Type B pancreatic cell (in vitro differentiated cells): ENCODE data around the gene DNAH9. TPM values are rescaled to one million over a fixed set of nuclear protein-coding genes. Genes with fewer than 3 reads are reported as not detected.

Experiments used
- DNase-seq: peaks from one replicate; pipeline ENCODE4 v3.0.0; 2021; ENCODE audit warnings: mixed read lengths; ENCODE audit not compliant: unreplicated experiment; ENCODE audit errors: extremely low spot score
- H3K27ac Mint-ChIP-seq: 2 replicates; pipeline ENCODE4 v1.8.0; 2021; ENCODE audit warnings: mild to moderate bottlenecking, mixed read lengths
- H3K27me3 Mint-ChIP-seq: 2 replicates; pipeline ENCODE4 v1.8.0; 2021; ENCODE audit warnings: mixed read lengths
- H3K36me3 Mint-ChIP-seq: 2 replicates; pipeline ENCODE4 v1.8.0; 2021; ENCODE audit warnings: mixed read lengths
- H3K4me1 Mint-ChIP-seq: one replicate; pipeline ENCODE4 v1.8.0; 2021; ENCODE audit warnings: mixed read lengths; ENCODE audit not compliant: unreplicated experiment
- H3K4me3 Mint-ChIP-seq: 2 replicates; pipeline ENCODE4 v1.8.0; 2021; ENCODE audit warnings: mild to moderate bottlenecking, mixed read lengths
- H3K9me3 Mint-ChIP-seq: 2 replicates; pipeline ENCODE4 v1.8.0; 2021; ENCODE audit warnings: mixed read lengths
- CTCF ChIP-seq: fragments of 200-600 bp; sonication (generic); conservative IDR thresholded peaks from 2 replicates; pipeline ENCODE4 v1.5.0; 2021; ENCODE audit warnings: antibody characterized with exemption, mild to moderate bottlenecking
- long read RNA-seq: library from polyadenylated mRNA; unstranded; transcript quantifications from one replicate; pipeline ENCODE4 v2.0.0, GENCODE V29; 2020
- total RNA-seq: library from RNA; stranded (reverse); gene quantifications from 2 replicates; pipeline ENCODE4 v1.2.1, GENCODE V29; 2021; ENCODE audit warnings: low replicate concordance

The DNAH9 gene
- 0.31 and 6.2 TPM in 2 replicates for total RNA-seq
- long read RNA-seq, partial matches to known transcripts = 0 of 1 reads
- long read RNA-seq, other reads (novel, unspliced or antisense) = 1 of 1 reads

GRCh38 chr17:11598274-11599221 lies at the start of gene DNAH9:
Gene DNAH9, plus strand, starts transcription at chr17:11598470. Its CDS starts 29 bp downstream, at chr17:11598499.
- H3K9me3 Mint-ChIP-seq = no peaks in the 10 kb centered on the region
- H3K36me3 Mint-ChIP-seq = no peaks in the 10 kb centered on the region
- peak; percentile 93 for DNase-seq
- no peak for TF ChIP-seq CTCF
- peaks cover 9% of the 10 kb centered on the region for H3K4me1 Mint-ChIP-seq
- H3K27ac Mint-ChIP-seq = peak within 1 kb of the TSS; percentile 68
- peaks cover 35% of the 10 kb centered on the region for H3K27me3 Mint-ChIP-seq
- H3K4me3 Mint-ChIP-seq = peak within 1 kb of the TSS; percentile 86

- Mint-ChIP-seq H3K9me3 (no peaks in the 10 kb centered on the region), H3K27me3 (peaks cover 23% of the 10 kb centered on the region), H3K4me1 (no peaks in the 10 kb centered on the region), H3K27ac (no peak overlapping the region), H3K4me3 (no peak overlapping the region), H3K36me3 (no peaks in the 10 kb centered on the region)
- TF ChIP-seq CTCF = no peak
- no peak for DNase-seq
Observed at GRCh38 chr17:11550431-11550830, 47.8 kb upstream of the DNAH9 start.

GRCh38 chr17:11551442-11551841 lies 46.8 kb upstream of the DNAH9 start:
- no peak overlapping the region for H3K4me3 Mint-ChIP-seq
- no peaks in the 10 kb centered on the region for H3K9me3 Mint-ChIP-seq
- H3K27me3 Mint-ChIP-seq = peaks cover 23% of the 10 kb centered on the region
- no peaks in the 10 kb centered on the region for H3K4me1 Mint-ChIP-seq
- TF ChIP-seq CTCF = no peak
- DNase-seq = no peak
- no peak overlapping the region for H3K27ac Mint-ChIP-seq
- H3K36me3 Mint-ChIP-seq = no peaks in the 10 kb centered on the region

DNA sequence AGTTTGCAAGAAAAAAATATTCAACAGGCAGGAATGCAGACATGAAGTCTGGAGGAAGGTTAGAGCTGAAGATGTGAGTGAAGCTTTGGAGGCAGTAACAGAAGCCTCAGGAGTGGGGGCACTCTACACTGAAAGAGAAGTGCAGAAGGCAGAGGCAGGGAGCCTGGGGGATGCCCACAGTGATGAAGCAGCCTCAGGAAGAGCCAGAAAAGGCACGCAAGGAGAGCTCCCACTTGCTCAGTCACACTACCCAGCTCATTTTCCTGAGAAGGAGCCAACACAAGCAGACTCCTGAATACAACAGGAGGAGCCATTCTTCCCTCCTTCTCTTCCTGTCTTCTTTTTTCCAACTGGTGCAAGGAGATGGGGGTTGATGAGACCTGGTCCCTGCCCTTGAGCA lies 45.1 kb upstream of the DNAH9 start:
- Mint-ChIP-seq H3K27me3 (peaks cover 23% of the 10 kb centered on the region), H3K4me3 (no peak overlapping the region), H3K9me3 (no peaks in the 10 kb centered on the region), H3K4me1 (no peaks in the 10 kb centered on the region), H3K27ac (no peak overlapping the region), H3K36me3 (no peaks in the 10 kb centered on the region)
- DNase-seq = no peak
- TF ChIP-seq CTCF = no peak

GRCh38 chr17:11554042-11554441 lies 44.2 kb upstream of the DNAH9 start:
- H3K27me3 Mint-ChIP-seq = peaks cover 23% of the 10 kb centered on the region
- H3K9me3 Mint-ChIP-seq = no peaks in the 10 kb centered on the region
- H3K4me1 Mint-ChIP-seq = no peaks in the 10 kb centered on the region
- DNase-seq = no peak
- no peak overlapping the region for H3K27ac Mint-ChIP-seq
- no peak overlapping the region for H3K4me3 Mint-ChIP-seq
- no peak for TF ChIP-seq CTCF
- H3K36me3 Mint-ChIP-seq = no peaks in the 10 kb centered on the region
